Measurements from ENCODE around the gene NRSN1.

The NRSN1 gene

GRCh38 chr6:24125980-24126379, at the start of gene NRSN1:
Gene NRSN1 (plus strand): TSS chr6:24126215. CDS start chr6:24134328, 8,113 bp downstream.
- no peak for TF ChIP-seq CTCF (IDR thresholded peaks at IDR 0.05; ENCODE audit: low read depth, low read length, missing control alignments)
- no peak within 1 kb of the TSS for H3K4me3 ChIP-seq (replicated peaks; ENCODE audit: low read depth, low read length)
- no peak for DNase-seq (ENCODE audit: extremely low read depth, low read depth)

GRCh38 chr6:24078200-24078599, 47.8 kb upstream of the NRSN1 start:
- H3K4me3 ChIP-seq (replicated peaks; ENCODE audit: low read depth, low read length): no peak overlapping the region
- no peak for DNase-seq (ENCODE audit: extremely low read depth, low read depth)
- TF ChIP-seq CTCF (IDR thresholded peaks at IDR 0.05; ENCODE audit: low read depth, low read length, missing control alignments): no peak

- TF ChIP-seq CTCF (IDR thresholded peaks at IDR 0.05; ENCODE audit: low read depth, low read length, missing control alignments): no peak
- DNase-seq (ENCODE audit: extremely low read depth, low read depth): no peak
- H3K4me3 ChIP-seq (replicated peaks; ENCODE audit: low read depth, low read length): no peak overlapping the region
Observed at GRCh38 chr6:24079076-24079475, 46.9 kb upstream of the NRSN1 start.

- no peak overlapping the region for H3K4me3 ChIP-seq (replicated peaks; ENCODE audit: low read depth, low read length)
- no peak for DNase-seq (ENCODE audit: extremely low read depth, low read depth)
- TF ChIP-seq CTCF (IDR thresholded peaks at IDR 0.05; ENCODE audit: low read depth, low read length, missing control alignments): no peak
Observed at GRCh38 chr6:24080711-24081110, 45.3 kb upstream of the NRSN1 start.

GRCh38 chr6:24089736-24090135, 36.3 kb upstream of the NRSN1 start:
- TF ChIP-seq CTCF (IDR thresholded peaks at IDR 0.05; ENCODE audit: low read depth, low read length, missing control alignments): no peak
- no peak for DNase-seq (ENCODE audit: extremely low read depth, low read depth)

GRCh38 chr6:24092407-24092806, 33.6 kb upstream of the NRSN1 start:
- no peak for DNase-seq (ENCODE audit: extremely low read depth, low read depth)
- TF ChIP-seq CTCF (IDR thresholded peaks at IDR 0.05; ENCODE audit: low read depth, low read length, missing control alignments): no peak
- H3K4me3 ChIP-seq (replicated peaks; ENCODE audit: low read depth, low read length): no peak overlapping the region

More at GRCh38 chr6:24089736-24090135, 36.3 kb upstream of the NRSN1 start:
- H3K4me3 ChIP-seq (replicated peaks; ENCODE audit: low read depth, low read length): no peak overlapping the region

GRCh38 chr6:24093381-24093780, 32.6 kb upstream of the NRSN1 start:
- no peak for DNase-seq (ENCODE audit: extremely low read depth, low read depth)

More at GRCh38 chr6:24093381-24093780, 32.6 kb upstream of the NRSN1 start:
- no peak for TF ChIP-seq CTCF (IDR thresholded peaks at IDR 0.05; ENCODE audit: low read depth, low read length, missing control alignments)
- H3K4me3 ChIP-seq (replicated peaks; ENCODE audit: low read depth, low read length): no peak overlapping the region

All from HFF-Myc (cell line).